Lower lobe of right lung (tissue), 2 donors: ENCODE data around the gene ZNF865. TPM values are rescaled to one million over a fixed set of nuclear protein-coding genes. Genes with fewer than 3 reads are reported as not detected.

ENCODE experiments used
- ATAC-seq, 2 donors: fragments of 200-7000 bp; cut with Tn5 transposase; one replicate each; pipeline ENCODE4 v1.9.1; 2020 to 2022; ENCODE audit warnings: mild to moderate bottlenecking in 2 of 2, moderate library complexity in 2 of 2
- DNase-seq: peaks from one replicate; pipeline ENCODE4 v3.0.0-alpha.2; 2020
- H3K27ac ChIP-seq: fragments of 200-600 bp; one replicate; pipeline ENCODE4 v1.8.0; 2022
- H3K27me3 ChIP-seq: fragments of 200-600 bp; one replicate; pipeline ENCODE4 v1.8.0; 2022; ENCODE audit warnings: low read depth
- H3K36me3 ChIP-seq: fragments of 200-600 bp; one replicate; pipeline ENCODE4 v1.8.0; 2022; ENCODE audit warnings: mild to moderate bottlenecking
- H3K4me1 ChIP-seq: fragments of 200-600 bp; one replicate; pipeline ENCODE4 v1.8.0; 2022
- H3K4me3 ChIP-seq: fragments of 200-600 bp; one replicate; pipeline ENCODE4 v1.8.0; 2022; ENCODE audit warnings: mild to moderate bottlenecking
- H3K9me3 ChIP-seq: fragments of 200-600 bp; one replicate; pipeline ENCODE4 v1.8.0; 2022
- CTCF ChIP-seq: fragments of 200-600 bp; IDR thresholded peaks from one replicate; pipeline ENCODE4 v1.8.0; 2022; ENCODE audit warnings: antibody characterized with exemption, mild to moderate bottlenecking
- intact Hi-C: fragments of 100-400 bp; cut with DNase I; formaldehyde crosslinking; loops from one replicate; pipeline ENCODE4 v1.11.0; 2022
- total RNA-seq: library from RNA; stranded (reverse); fragmentation: NEBNext Ultra II Directional; extraction: Animal tissue kit (Norgen Biotek cat#: 25700); gene quantifications from one replicate; pipeline ENCODE4 v1.2.1, GENCODE V29; 2021
- donor health status: DM: no; HTN: yes; CAD: no; lungs with severe emphysema.

ZNF865 gene
- total RNA-seq, 1 donor from 2014 or later = 16.5 TPM

- peak overlapping the region; percentile 62 for H3K27ac ChIP-seq
- no peaks in the 10 kb centered on the region for H3K9me3 ChIP-seq
- ATAC-seq (peak; percentile 93 to 94), DNase-seq (peak; percentile 97)
- H3K4me3 ChIP-seq = peak overlapping the region; percentile 44
- peaks cover 3% of the 10 kb centered on the region for H3K36me3 ChIP-seq
- peaks cover 33% of the 10 kb centered on the region for H3K4me1 ChIP-seq
- no peaks in the 10 kb centered on the region for H3K27me3 ChIP-seq
- intact Hi-C loops = no loop called here
- no peak for TF ChIP-seq CTCF
Observed at GRCh38 chr19:55586976-55587668, 18.3 kb upstream of the ZNF865 start.

- DNase-seq = no peak
- Histone ChIP-seq H3K36me3 (peaks cover 15% of the 10 kb centered on the region), H3K4me3 (no peak overlapping the region), H3K4me1 (peaks cover 29% of the 10 kb centered on the region), H3K9me3 (no peaks in the 10 kb centered on the region), H3K27me3 (no peaks in the 10 kb centered on the region), H3K27ac (no peak overlapping the region)
- TF ChIP-seq CTCF = no peak
- ATAC-seq = no peak
- intact Hi-C loops = no loop called here
Observed at GRCh38 chr19:55588738-55589137, 16.7 kb upstream of the ZNF865 start.

GRCh38 chr19:55590109-55590508 is 15.3 kb upstream of the ZNF865 start:
- no peak overlapping the region for H3K4me3 ChIP-seq
- H3K27me3 ChIP-seq = no peaks in the 10 kb centered on the region
- TF ChIP-seq CTCF = no peak
- intact Hi-C loops = no loop called here
- DNase-seq (no peak), ATAC-seq (no peak)
- peaks cover 29% of the 10 kb centered on the region for H3K4me1 ChIP-seq
- H3K9me3 ChIP-seq = no peaks in the 10 kb centered on the region
- H3K27ac ChIP-seq = no peak overlapping the region
- peaks cover 24% of the 10 kb centered on the region for H3K36me3 ChIP-seq

GRCh38 chr19:55590617-55591016 is 14.8 kb upstream of the ZNF865 start:
- intact Hi-C loops = no loop called here
- no peak for ATAC-seq
- Histone ChIP-seq H3K36me3 (peaks cover 28% of the 10 kb centered on the region), H3K4me3 (no peak overlapping the region), H3K27me3 (no peaks in the 10 kb centered on the region), H3K9me3 (no peaks in the 10 kb centered on the region), H3K4me1 (peaks cover 25% of the 10 kb centered on the region), H3K27ac (no peak overlapping the region)
- no peak for TF ChIP-seq CTCF
- DNase-seq = no peak

- intact Hi-C loops = no loop called here
- H3K36me3 ChIP-seq = peaks cover 37% of the 10 kb centered on the region
Observed at GRCh38 chr19:55591555-55591954, 13.9 kb upstream of the ZNF865 start.

More at GRCh38 chr19:55591555-55591954, 13.9 kb upstream of the ZNF865 start:
- Histone ChIP-seq H3K27ac (no peak overlapping the region), H3K27me3 (no peaks in the 10 kb centered on the region), H3K9me3 (no peaks in the 10 kb centered on the region), H3K4me3 (no peak overlapping the region), H3K4me1 (peaks cover 15% of the 10 kb centered on the region)
- ATAC-seq (no peak), DNase-seq (no peak)
- no peak for TF ChIP-seq CTCF
